ENCODE results near the gene ATOH7.

DNA sequence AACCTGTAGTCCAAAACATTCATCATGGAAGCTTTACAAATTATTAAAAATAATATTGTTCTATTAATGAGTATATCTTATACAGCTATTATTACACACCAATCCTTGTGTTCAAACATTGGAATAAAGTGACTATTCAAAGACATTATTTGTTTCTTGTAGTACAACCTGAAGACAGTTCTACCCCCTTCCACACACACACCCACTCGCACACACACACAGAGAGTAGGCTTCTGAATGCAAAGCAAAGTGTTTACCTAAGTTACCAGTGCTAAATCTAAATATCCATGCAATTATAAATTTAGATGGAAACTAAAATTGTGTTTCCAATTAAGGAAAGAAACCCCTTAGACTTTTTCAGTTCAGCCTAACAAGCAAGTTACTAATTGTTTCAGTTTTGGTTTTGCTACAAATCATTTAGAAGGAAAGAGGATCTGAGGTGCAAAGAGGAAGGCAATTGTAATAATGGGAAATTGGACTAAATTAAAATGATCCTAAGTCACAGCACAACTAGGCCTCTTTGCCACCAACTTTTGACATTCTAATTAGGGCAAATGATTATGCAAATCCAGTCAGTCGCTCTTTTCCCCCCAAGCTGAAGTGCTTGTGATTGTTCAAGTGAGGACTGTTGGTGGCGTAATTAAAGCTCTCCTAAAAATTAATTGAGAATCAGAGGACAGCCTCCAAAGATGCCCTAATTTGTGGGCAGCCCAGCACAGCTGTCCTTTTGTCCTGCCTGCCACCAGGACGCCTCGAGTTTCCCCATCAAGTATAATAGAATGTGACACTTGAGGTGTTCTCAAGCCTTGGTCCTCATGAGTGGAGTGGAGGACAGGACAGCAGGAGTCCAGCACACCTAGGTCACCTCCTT lies 19.9 kb upstream of the ATOH7 start:
- TF ChIP-seq, protein P1, sequence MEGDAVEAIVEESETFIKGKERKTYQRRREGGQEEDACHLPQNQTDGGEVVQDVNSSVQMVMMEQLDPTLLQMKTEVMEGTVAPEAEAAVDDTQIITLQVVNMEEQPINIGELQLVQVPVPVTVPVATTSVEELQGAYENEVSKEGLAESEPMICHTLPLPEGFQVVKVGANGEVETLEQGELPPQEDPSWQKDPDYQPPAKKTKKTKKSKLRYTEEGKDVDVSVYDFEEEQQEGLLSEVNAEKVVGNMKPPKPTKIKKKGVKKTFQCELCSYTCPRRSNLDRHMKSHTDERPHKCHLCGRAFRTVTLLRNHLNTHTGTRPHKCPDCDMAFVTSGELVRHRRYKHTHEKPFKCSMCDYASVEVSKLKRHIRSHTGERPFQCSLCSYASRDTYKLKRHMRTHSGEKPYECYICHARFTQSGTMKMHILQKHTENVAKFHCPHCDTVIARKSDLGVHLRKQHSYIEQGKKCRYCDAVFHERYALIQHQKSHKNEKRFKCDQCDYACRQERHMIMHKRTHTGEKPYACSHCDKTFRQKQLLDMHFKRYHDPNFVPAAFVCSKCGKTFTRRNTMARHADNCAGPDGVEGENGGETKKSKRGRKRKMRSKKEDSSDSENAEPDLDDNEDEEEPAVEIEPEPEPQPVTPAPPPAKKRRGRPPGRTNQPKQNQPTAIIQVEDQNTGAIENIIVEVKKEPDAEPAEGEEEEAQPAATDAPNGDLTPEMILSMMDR (IDR thresholded peaks at IDR 0.05; ENCODE audit: low read depth, low read length), result no peak
- no peak for TF ChIP-seq POLR2A (IDR thresholded peaks at IDR 0.05; ENCODE audit: extremely low read depth, insufficient read length)
- TF ChIP-seq, protein P2, sequence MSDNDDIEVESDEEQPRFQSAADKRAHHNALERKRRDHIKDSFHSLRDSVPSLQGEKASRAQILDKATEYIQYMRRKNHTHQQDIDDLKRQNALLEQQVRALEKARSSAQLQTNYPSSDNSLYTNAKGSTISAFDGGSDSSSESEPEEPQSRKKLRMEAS (IDR thresholded peaks at IDR 0.05; ENCODE audit: low read depth, low read length), result no peak

Measured in NB4 (cell line).